Mesenchymal stem cell (in vitro differentiated cells and primary cell): ENCODE data around the gene CAMK2D.
A peak's percentile ranks its signal among the peaks of the same experiment; 100 is the strongest.

Experiments
- DNase-seq: peaks from one replicate; pipeline ENCODE4 v3.0.0-alpha.2; 2013
- H2AFZ ChIP-seq: one replicate; pipeline ENCODE4 v1.6.1; 2013; ENCODE audit warnings: low read depth, mild to moderate bottlenecking, control low read depth, inconsistent platforms, low read length, moderate library complexity
- H2AK5ac ChIP-seq: 2 replicates; pipeline ENCODE4 v1.6.1; 2013; ENCODE audit warnings: low read length, moderate library complexity, mild to moderate bottlenecking, inconsistent platforms; ENCODE audit not compliant: severe bottlenecking
- H2BK120ac ChIP-seq: one replicate; pipeline ENCODE4 v1.6.1; 2013; ENCODE audit warnings: low read depth, mild to moderate bottlenecking, inconsistent platforms, low read length, moderate library complexity
- H2BK12ac ChIP-seq, 2 experiments: one replicate each; pipeline ENCODE4 v1.6.1; 2013; ENCODE audit warnings: inconsistent platforms in 2 of 2, low read length in 2 of 2, mild to moderate bottlenecking in 2 of 2, moderate library complexity in 2 of 2, control low read depth in 1 of 2
- H2BK15ac ChIP-seq: one replicate; pipeline ENCODE4 v1.6.1; 2013; ENCODE audit warnings: mild to moderate bottlenecking, low read depth, inconsistent platforms; ENCODE audit not compliant: poor library complexity, severe bottlenecking
- H2BK5ac ChIP-seq: 2 replicates; pipeline ENCODE4 v1.6.1; 2013; ENCODE audit warnings: low read depth, mild to moderate bottlenecking, low read length, control low read depth, inconsistent platforms; ENCODE audit not compliant: poor library complexity, severe bottlenecking
- H3K14ac ChIP-seq, 2 experiments: one replicate each; pipeline ENCODE4 v1.6.1; 2013; ENCODE audit warnings: inconsistent platforms in 2 of 2, low read length in 2 of 2, control low read depth in 1 of 2, mild to moderate bottlenecking in 1 of 2, moderate library complexity in 1 of 2
- H3K18ac ChIP-seq, 2 experiments: one replicate each; pipeline ENCODE4 v1.6.1; 2013; ENCODE audit warnings: inconsistent platforms in 2 of 2, low read length in 2 of 2, control low read depth in 1 of 2, low read depth in 1 of 2, mild to moderate bottlenecking in 1 of 2
- H3K23ac ChIP-seq, 2 experiments: one replicate each; pipeline ENCODE4 v1.6.1; 2013; ENCODE audit warnings: inconsistent platforms in 2 of 2, low read length in 2 of 2, mild to moderate bottlenecking in 2 of 2, moderate library complexity in 2 of 2, control low read depth in 1 of 2
- H3K27ac ChIP-seq: 2 replicates; pipeline ENCODE4 v1.5.1; 2013; ENCODE audit warnings: mild to moderate bottlenecking, moderate library complexity, low read length, control low read depth, inconsistent platforms; ENCODE audit not compliant: poor library complexity, severe bottlenecking
- H3K27me3 ChIP-seq, 2 experiments: 2 replicates each; pipeline versions ENCODE4 v1.6.1 to v1.7.0; 2013; ENCODE audit warnings: low read length in 2 of 2, mild to moderate bottlenecking in 2 of 2, moderate library complexity in 2 of 2, control low read depth in 1 of 2, inconsistent platforms in 1 of 2; ENCODE audit not compliant: control insufficient read depth in 1 of 2, insufficient read depth in 1 of 2
- H3K36me3 ChIP-seq, 2 experiments: 2 replicates each; pipeline versions ENCODE4 v1.6.1 to v1.7.0; 2013; ENCODE audit warnings: low read length in 2 of 2, control low read depth in 1 of 2, inconsistent platforms in 1 of 2, low read depth in 1 of 2, mild to moderate bottlenecking in 1 of 2; ENCODE audit not compliant: insufficient read depth in 2 of 2, control insufficient read depth in 1 of 2
- H3K4ac ChIP-seq, 2 experiments: one replicate each; pipeline ENCODE4 v1.6.1; 2013; ENCODE audit warnings: inconsistent platforms in 2 of 2, low read length in 2 of 2, mild to moderate bottlenecking in 2 of 2, moderate library complexity in 2 of 2, control low read depth in 1 of 2, low read depth in 1 of 2
- H3K4me1 ChIP-seq: 2 replicates; pipeline ENCODE4 v1.6.1; 2013; ENCODE audit warnings: low read depth, low read length, control low read depth; ENCODE audit not compliant: control insufficient read depth, insufficient read depth
- H3K4me2 ChIP-seq: 2 replicates; pipeline ENCODE4 v1.6.1; 2013; ENCODE audit warnings: low read length, mild to moderate bottlenecking, inconsistent platforms; ENCODE audit not compliant: poor library complexity, severe bottlenecking
- H3K4me3 ChIP-seq, 2 experiments: 2 replicates each; pipeline versions ENCODE4 v1.5.1 to v1.7.0; 2013; ENCODE audit warnings: low read length in 2 of 2, mild to moderate bottlenecking in 2 of 2, control low read depth in 1 of 2, low read depth in 1 of 2; ENCODE audit not compliant: insufficient read depth in 1 of 2
- H3K79me1 ChIP-seq: replicated peaks from 2 replicates; pipeline ENCODE4 v1.6.1; 2013; ENCODE audit warnings: mild to moderate bottlenecking, control low read depth, low read length, inconsistent platforms; ENCODE audit not compliant: poor library complexity, severe bottlenecking
- H3K9ac ChIP-seq: 2 replicates; pipeline ENCODE4 v1.7.0; 2013; ENCODE audit warnings: mild to moderate bottlenecking, low read length, moderate library complexity
- H3K9me3 ChIP-seq: 2 replicates; pipeline ENCODE4 v1.7.0; 2013; ENCODE audit warnings: mild to moderate bottlenecking, low read length; ENCODE audit not compliant: control insufficient read depth
- H4K8ac ChIP-seq: one replicate; pipeline ENCODE4 v1.6.1; 2013; ENCODE audit warnings: inconsistent platforms, mild to moderate bottlenecking, low read length, moderate library complexity
- H4K91ac ChIP-seq: one replicate; pipeline ENCODE4 v1.6.1; 2013; ENCODE audit warnings: mild to moderate bottlenecking, low read length, inconsistent platforms
- WGBS: methylation state at CpG from one replicate; pipeline ENCODE4 v1.1.7; 2013; ENCODE audit warnings: mixed read lengths; 5-methylcytosine and 5-hydroxymethylcytosine counted together

CAMK2D gene

DNA sequence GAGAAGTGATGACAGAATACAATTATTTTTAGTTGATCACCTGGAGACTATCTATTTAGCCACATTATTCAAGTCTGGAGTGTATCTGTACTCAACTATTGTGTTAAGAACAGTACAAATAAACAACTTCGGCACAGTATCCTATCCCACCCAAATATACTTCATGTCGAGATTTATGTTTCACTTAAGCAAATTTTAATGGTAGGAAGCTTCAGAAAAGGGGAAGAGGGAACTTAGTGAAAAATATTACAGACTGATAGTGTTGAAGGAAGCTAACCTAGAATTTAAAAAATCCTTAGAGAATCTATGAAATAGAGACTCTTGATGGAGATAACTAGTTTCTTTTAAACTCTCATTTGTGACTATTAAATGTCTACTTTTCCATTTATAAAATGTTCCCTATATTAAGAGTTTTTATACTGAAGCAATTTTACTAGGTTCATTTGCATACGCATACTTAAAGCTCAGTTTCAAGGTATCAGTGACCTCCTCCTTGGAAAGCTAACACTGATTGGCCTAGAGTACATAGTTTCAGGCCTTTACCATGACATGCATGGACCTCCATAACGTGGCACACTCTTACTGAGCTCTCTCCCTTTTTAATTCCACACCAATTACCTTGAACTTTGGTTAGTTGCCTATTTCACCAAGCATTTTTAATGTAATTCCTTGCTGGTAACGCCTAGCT lies 197.7 kb downstream of the CAMK2D start:
- no peak overlapping the region for H3K23ac ChIP-seq
- peaks cover 16% of the 10 kb centered on the region for H3K79me1 ChIP-seq
- no peak overlapping the region for H2BK5ac ChIP-seq
- H4K91ac ChIP-seq: no peak overlapping the region
- no peak overlapping the region for H2AFZ ChIP-seq
- DNase-seq: no peak
- no peak overlapping the region for H3K4me2 ChIP-seq
- H3K18ac ChIP-seq: no peak overlapping the region
- H3K9me3 ChIP-seq: no peaks in the 10 kb centered on the region
- H3K14ac ChIP-seq: no peak overlapping the region
- peaks cover 3% of the 10 kb centered on the region for H3K4me1 ChIP-seq
- peaks cover 0 to 55% of the 10 kb centered on the region in 2 experiments for H3K36me3 ChIP-seq
- H3K9ac ChIP-seq: no peak overlapping the region
- no peak overlapping the region for H2BK120ac ChIP-seq
- no peak overlapping the region for H3K4me3 ChIP-seq
- no peak overlapping the region for H2BK12ac ChIP-seq
- H3K27me3 ChIP-seq: no peaks in the 10 kb centered on the region
- H2AK5ac ChIP-seq: peak overlapping the region; percentile 94
- 95% methylated on average over 3 of the region's 5 CpGs for WGBS
- H2BK15ac ChIP-seq: no peak overlapping the region
- no peak overlapping the region for H3K27ac ChIP-seq
- H3K4ac ChIP-seq: peak overlapping the region in 1 of 2 experiments; percentile 82
- no peak overlapping the region for H4K8ac ChIP-seq

DNA sequence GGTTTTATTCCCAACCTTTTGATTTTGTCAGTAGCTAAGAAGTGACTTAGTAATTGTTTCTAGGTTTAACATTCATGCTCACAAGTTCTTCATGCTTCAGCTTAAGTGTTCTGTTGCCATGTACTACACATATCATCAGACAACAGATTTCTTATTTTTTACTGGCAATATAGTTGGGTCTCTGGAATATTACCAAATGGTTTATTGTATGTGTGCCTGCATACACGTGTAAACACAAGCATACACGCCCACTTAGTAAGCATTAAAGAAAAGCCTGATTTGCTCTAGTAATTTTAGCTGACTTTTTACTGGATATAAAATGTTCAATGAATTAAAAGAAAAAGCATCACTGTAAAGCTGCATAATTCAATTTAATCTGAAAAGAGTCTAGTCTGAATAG lies 199.8 kb downstream of the CAMK2D start:
- H2BK5ac ChIP-seq: no peak overlapping the region
- H2AK5ac ChIP-seq: no peak overlapping the region
- H3K9me3 ChIP-seq: no peaks in the 10 kb centered on the region
- H2BK120ac ChIP-seq: no peak overlapping the region
- no peaks in the 10 kb centered on the region for H3K27me3 ChIP-seq
- no peak overlapping the region for H3K27ac ChIP-seq
- DNase-seq: no peak
- H2AFZ ChIP-seq: no peak overlapping the region
- no peak overlapping the region for H3K4me3 ChIP-seq
- H4K91ac ChIP-seq: no peak overlapping the region
- H2BK15ac ChIP-seq: no peak overlapping the region
- H3K18ac ChIP-seq: no peak overlapping the region
- no peak overlapping the region for H3K4ac ChIP-seq
- peaks cover 3 to 74% of the 10 kb centered on the region in 2 experiments for H3K36me3 ChIP-seq
- WGBS: no CpG with 5 or more reads among the region's 2 CpGs
- H2BK12ac ChIP-seq: no peak overlapping the region
- H3K79me1 ChIP-seq: peaks cover 26% of the 10 kb centered on the region
- H3K4me1 ChIP-seq: peaks cover 3% of the 10 kb centered on the region
- H3K14ac ChIP-seq: no peak overlapping the region
- H4K8ac ChIP-seq: no peak overlapping the region
- H3K4me2 ChIP-seq: no peak overlapping the region
- H3K23ac ChIP-seq: no peak overlapping the region
- peak overlapping the region; percentile 58 for H3K9ac ChIP-seq

DNA sequence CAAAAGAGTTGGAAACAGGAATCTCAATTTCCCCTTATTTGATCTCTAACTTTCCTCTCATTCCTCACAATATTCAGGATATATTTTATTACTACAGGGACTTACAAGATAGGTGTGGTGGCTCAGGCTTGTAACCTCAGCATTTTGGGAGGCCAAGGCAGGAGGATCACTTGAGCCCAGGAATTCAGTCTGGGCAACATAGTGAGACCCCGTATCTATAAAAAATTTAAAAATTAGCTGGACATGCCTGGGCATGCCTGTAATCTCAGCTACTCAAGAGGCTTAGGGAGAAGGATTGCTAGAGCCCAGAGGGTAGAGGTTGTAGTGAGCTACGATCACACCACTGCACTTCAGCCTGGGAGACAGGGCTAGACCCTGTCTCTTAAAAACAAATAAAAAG lies 200.4 kb downstream of the CAMK2D start:
- Histone ChIP-seq H4K91ac (no peak overlapping the region), H3K4ac (peak overlapping the region in 1 of 2 experiments; percentile 67), H3K79me1 (peaks cover 28% of the 10 kb centered on the region), H3K9me3 (no peaks in the 10 kb centered on the region), H2BK120ac (peak overlapping the region; percentile 64), H3K18ac (peak overlapping the region in 1 of 2 experiments; percentile 66), H3K9ac (peak overlapping the region; percentile 58), H2AFZ (no peak overlapping the region), H2BK15ac (no peak overlapping the region), H3K4me1 (peaks cover 3% of the 10 kb centered on the region), H3K27me3 (no peaks in the 10 kb centered on the region), H3K4me3 (no peak overlapping the region), H2BK12ac (no peak overlapping the region), H3K36me3 (peaks cover 3 to 77% of the 10 kb centered on the region in 2 experiments), H3K23ac (no peak overlapping the region), H3K27ac (peak overlapping the region; percentile 45), H3K4me2 (no peak overlapping the region), H2AK5ac (peak overlapping the region; percentile 81), H3K14ac (no peak overlapping the region), H2BK5ac (peak overlapping the region; percentile 90), H4K8ac (peak overlapping the region; percentile 24)
- 100% methylated on average over 1 of the region's 2 CpGs for WGBS
- no peak for DNase-seq

DNA sequence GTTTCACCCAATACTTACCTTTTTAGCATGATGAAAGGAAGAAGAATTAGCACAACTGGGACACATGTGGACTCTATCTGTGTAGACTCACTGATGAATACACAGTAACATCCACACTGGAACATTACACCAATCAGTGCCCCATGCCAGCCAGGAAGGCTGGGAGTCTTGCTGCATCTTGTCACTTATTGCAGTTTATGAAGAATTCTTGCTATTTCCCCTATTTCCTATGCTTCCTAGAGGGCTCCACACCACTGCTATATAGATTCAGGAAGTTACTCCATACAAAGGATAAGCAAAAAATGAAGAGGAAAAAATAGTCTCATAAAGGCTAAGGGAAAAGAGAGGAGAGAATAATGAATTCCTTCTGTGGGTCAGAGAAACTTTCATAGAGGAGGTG lies 201.0 kb downstream of the CAMK2D start:
- Histone ChIP-seq H2BK5ac (no peak overlapping the region), H2AK5ac (no peak overlapping the region), H3K18ac (no peak overlapping the region), H4K8ac (no peak overlapping the region), H3K4ac (no peak overlapping the region), H3K4me1 (peaks cover 3% of the 10 kb centered on the region), H2AFZ (no peak overlapping the region), H3K4me3 (no peak overlapping the region), H2BK120ac (no peak overlapping the region), H3K9ac (peak overlapping the region; percentile 58), H3K27ac (peak overlapping the region; percentile 45), H3K4me2 (no peak overlapping the region), H3K9me3 (no peaks in the 10 kb centered on the region), H3K23ac (no peak overlapping the region), H2BK15ac (no peak overlapping the region), H3K36me3 (peaks cover 3 to 78% of the 10 kb centered on the region in 2 experiments), H4K91ac (no peak overlapping the region), H3K27me3 (no peaks in the 10 kb centered on the region), H3K79me1 (peaks cover 31% of the 10 kb centered on the region), H3K14ac (no peak overlapping the region), H2BK12ac (no peak overlapping the region)
- no peak for DNase-seq
